HCT116 (cell line): Measurements from ENCODE around the gene MFAP3L. TPM values are rescaled to one million over a fixed set of nuclear protein-coding genes. Genes with fewer than 3 reads are reported as not detected.

Experiments used
- ATAC-seq: fragments of 200-7000 bp; cut with Tn5 transposase; 2 replicates; pipeline ENCODE4 v1.9.1; 2020; ENCODE audit warnings: mild to moderate bottlenecking, moderate library complexity
- BruUV-seq: library from RNA; stranded (reverse); fragments of 400-500 nt; replicated peaks from 2 replicates; lab custom pipeline; 2021; lab: Mats Ljungman, UMichigan
- CTCF ChIA-PET: fragments of 300-600 bp; sonication (Branson Sonifier 250); formaldehyde crosslinking; loops from one replicate; lab custom pipeline; 2021; ENCODE audit warnings: antibody characterized with exemption; lab: Charles Lee
- POLR2A ChIA-PET: fragments of 300-600, 350-600 bp; sonication (Branson Sonifier 250); formaldehyde crosslinking; loops from one replicate; lab custom pipeline; 2021; ENCODE audit warnings: antibody characterized with exemption; lab: Charles Lee
- RAD21 ChIA-PET, 2 experiments: fragments of 300-600 bp; sonication (Branson Sonifier 250); formaldehyde crosslinking; loops; one replicate each; lab custom pipeline; 2023; ENCODE audit warnings: low total read pairs in 2 of 2; ENCODE audit not compliant: uncharacterized antibody in 2 of 2, unreplicated experiment in 2 of 2, low non-redundant PET in 1 of 2; lab: Charles Lee
- DNase-seq: peaks from one replicate; pipeline ENCODE4 v3.0.0-alpha.2; 2010; ENCODE audit warnings: low read depth, low spot score
- H2AFZ ChIP-seq: fragments of 200-600 bp; shearing (Covaris generic), sonication (generic); 2 replicates; pipeline ENCODE4 v1.6.1; 2017; ENCODE audit warnings: low read depth, mixed run types, mixed read lengths, antibody characterized with exemption, low read length; ENCODE audit not compliant: poor library complexity, severe bottlenecking
- H3K27ac ChIP-seq: 2 replicates; pipeline ENCODE4 v1.5.1; 2012; ENCODE audit warnings: low read depth, low read length
- H3K27me3 ChIP-seq: fragments of 200-600 bp; sonication (generic); 2 replicates; pipeline ENCODE4 v1.6.1; 2016; ENCODE audit warnings: mixed run types, low read length, mixed read lengths; ENCODE audit not compliant: insufficient read depth
- H3K36me3 ChIP-seq, 2 experiments: fragments of 200-500 bp in 1 of 2; fragments of 200-600 bp in 1 of 2; sonication (Bioruptor generic) in 1 of 2; sonication (generic) in 1 of 2; 2 replicates each; pipeline versions ENCODE4 v1.5.1 to v1.6.1; 2014 to 2016; ENCODE audit warnings: low read length in 2 of 2, inconsistent platforms in 1 of 2, mixed read lengths in 1 of 2, mixed run types in 1 of 2; ENCODE audit not compliant: insufficient read depth in 2 of 2, control insufficient read depth in 1 of 2
- H3K4me1 ChIP-seq, 2 experiments: fragments of 200-600 bp in 1 of 2; sonication (generic) in 1 of 2; 2 replicates each; pipeline versions ENCODE4 v1.5.1 to v1.6.1; 2012 to 2017; ENCODE audit warnings: low read length in 2 of 2, inconsistent platforms in 1 of 2, mild to moderate bottlenecking in 1 of 2, mixed read lengths in 1 of 2, mixed run types in 1 of 2, moderate library complexity in 1 of 2; ENCODE audit not compliant: insufficient read depth in 2 of 2, control insufficient read depth in 1 of 2
- H3K4me2 ChIP-seq: fragments of 200-600 bp; sonication (generic); 2 replicates; pipeline ENCODE4 v1.6.1; 2017; ENCODE audit warnings: mixed run types, low read length, mixed read lengths
- H3K4me3 ChIP-seq, 2 experiments: fragments of 200-600 bp in 1 of 2; sonication (generic) in 1 of 2; replicated peaks in 1 of 2; 2 replicates each; pipeline ENCODE4 v1.5.1; 2011 to 2016; ENCODE audit warnings: low read length in 2 of 2, control low read depth in 1 of 2, low read depth in 1 of 2, mild to moderate bottlenecking in 1 of 2, mixed read lengths in 1 of 2, mixed run types in 1 of 2
- H3K79me2 ChIP-seq: fragments of 200-600 bp; sonication (generic); 2 replicates; pipeline ENCODE4 v1.6.1; 2017; ENCODE audit warnings: mild to moderate bottlenecking, mixed run types, low read length, moderate library complexity, mixed read lengths; ENCODE audit not compliant: insufficient read depth
- H3K9ac ChIP-seq: fragments of 200-600 bp; sonication (generic); 2 replicates; pipeline ENCODE4 v1.6.1; 2016; ENCODE audit warnings: low read length, mixed read lengths
- H3K9me2 ChIP-seq: fragments of 200-600 bp; sonication (generic), shearing (Covaris generic); 2 replicates; pipeline ENCODE4 v1.6.1; 2017; ENCODE audit warnings: mixed run types, mild to moderate bottlenecking, moderate library complexity; ENCODE audit not compliant: insufficient read depth
- H3K9me3 ChIP-seq, 2 experiments: fragments of 200-500 bp in 1 of 2; fragments of 200-600 bp in 1 of 2; sonication (Bioruptor generic) in 1 of 2; sonication (generic) in 1 of 2; 2 replicates each; pipeline ENCODE4 v1.6.1; 2014 to 2017; ENCODE audit warnings: low read length in 2 of 2, mixed read lengths in 2 of 2, inconsistent platforms in 1 of 2, low read depth in 1 of 2, mild to moderate bottlenecking in 1 of 2, mixed run types in 1 of 2, moderate library complexity in 1 of 2; ENCODE audit not compliant: control insufficient read depth in 1 of 2, insufficient read depth in 1 of 2
- H4K20me1 ChIP-seq: fragments of 200-600 bp; sonication (generic), shearing (Covaris generic); 2 replicates; pipeline ENCODE4 v1.6.1; 2017; ENCODE audit warnings: mixed run types, mild to moderate bottlenecking, moderate library complexity; ENCODE audit not compliant: insufficient read depth
- CBX3 ChIP-seq: IDR thresholded peaks from 2 replicates; pipeline ENCODE4 v1.6.1; 2012; ENCODE audit warnings: low read depth
- ELF1 ChIP-seq: IDR thresholded peaks from 2 replicates; pipeline ENCODE4 v1.6.1; 2012; ENCODE audit warnings: low read depth, borderline replicate concordance
- EZH2 ChIP-seq: fragments of 200-600 bp; sonication (generic); IDR thresholded peaks from 2 replicates; pipeline ENCODE4 v1.6.1; 2017; ENCODE audit warnings: antibody characterized with exemption, mixed run types
- EZH2phosphoT487 ChIP-seq: fragments of 200-600 bp; IDR thresholded peaks from 2 replicates; pipeline ENCODE4 v1.6.1; 2018; ENCODE audit warnings: antibody characterized with exemption, borderline replicate concordance
- FOSL1 ChIP-seq: IDR thresholded peaks from 2 replicates; pipeline ENCODE4 v1.6.1; 2012; ENCODE audit warnings: low read depth
- JUND ChIP-seq: IDR thresholded peaks from 2 replicates; pipeline ENCODE4 v1.6.1; 2012
- TCF7L2 ChIP-seq: IDR thresholded peaks from 2 replicates; pipeline ENCODE4 v1.7.0; 2011; ENCODE audit warnings: borderline replicate concordance, inconsistent platforms; ENCODE audit not compliant: insufficient read depth, insufficient read length; ENCODE audit errors: extremely low read depth
- ZNF274 ChIP-seq: fragments of 200-500 bp; sonication (Bioruptor generic); IDR thresholded peaks from 2 replicates; pipeline ENCODE4 v1.6.1; 2014; ENCODE audit warnings: mild to moderate bottlenecking, low read depth, low read length, inconsistent platforms
- intact Hi-C: fragments of 100-400 bp; cut with micrococcal nuclease; formaldehyde crosslinking; loops from 2 replicates; pipeline ENCODE4 v1.10.0; 2022
- total RNA-seq: library from RNA; stranded (reverse); gene quantifications from one replicate; pipeline ENCODE4 v1.2.1, GENCODE V29; 2021; ENCODE audit not compliant: unreplicated experiment
- TF ChIP-seq, protein P1 (sequence below): IDR thresholded peaks from 2 replicates; pipeline ENCODE4 v1.6.1; 2012
- TF ChIP-seq, protein P2 (sequence below): IDR thresholded peaks from 2 replicates; pipeline ENCODE4 v1.6.1; 2011; ENCODE audit warnings: mild to moderate bottlenecking, low read length, moderate library complexity; ENCODE audit not compliant: insufficient replicate concordance; ENCODE audit errors: extremely low read depth

Gene MFAP3L
- total RNA-seq, 1 experiment from 2014 or later, result 8.4 TPM

DNA sequence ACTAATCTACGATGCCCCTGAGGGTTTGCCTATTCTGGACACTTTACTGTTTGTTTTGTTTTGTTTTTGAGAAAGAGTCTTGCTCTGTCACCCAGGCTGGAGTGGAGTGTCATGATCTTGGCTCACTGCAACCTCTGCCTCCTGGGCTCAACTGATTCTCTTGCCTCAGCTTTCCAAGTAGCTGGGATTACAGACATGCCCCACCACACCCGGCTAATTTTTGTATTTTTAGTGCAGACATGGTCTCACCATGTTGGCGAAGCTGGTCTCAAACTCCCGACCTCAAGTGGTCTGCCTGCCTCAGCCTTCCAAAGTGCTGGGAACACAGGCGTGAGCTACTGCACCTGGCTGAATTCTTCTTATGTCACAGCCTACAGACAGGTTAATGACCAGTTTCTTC, 70.7 kb downstream of the MFAP3L start:
- TF ChIP-seq, protein P1, sequence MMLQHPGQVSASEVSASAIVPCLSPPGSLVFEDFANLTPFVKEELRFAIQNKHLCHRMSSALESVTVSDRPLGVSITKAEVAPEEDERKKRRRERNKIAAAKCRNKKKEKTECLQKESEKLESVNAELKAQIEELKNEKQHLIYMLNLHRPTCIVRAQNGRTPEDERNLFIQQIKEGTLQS, result no peak
- TF ChIP-seq EZH2phosphoT487 (no peak), TCF7L2 (no peak), ZNF274 (no peak), CBX3 (no peak), EZH2 (no peak), JUND (no peak), FOSL1 (no peak), ELF1 (no peak)
- POLR2A ChIA-PET, result no interaction called here
- no peak overlapping the region for H2AFZ ChIP-seq
- no peak overlapping the region for H3K9ac ChIP-seq
- no peaks in the 10 kb centered on the region for H4K20me1 ChIP-seq
- intact Hi-C loops, result no loop called here
- H3K27me3 ChIP-seq, result no peaks in the 10 kb centered on the region
- H3K9me3 ChIP-seq, result no peaks in the 10 kb centered on the region
- no peaks in the 10 kb centered on the region for H3K9me2 ChIP-seq
- ATAC-seq (no peak), DNase-seq (no peak)
- no peaks in the 10 kb centered on the region for H3K79me2 ChIP-seq
- CTCF ChIA-PET, result no interaction called here
- H3K36me3 ChIP-seq, result no peaks in the 10 kb centered on the region
- H3K27ac ChIP-seq, result no peak overlapping the region
- H3K4me3 ChIP-seq, result no peak overlapping the region
- H3K4me2 ChIP-seq, result no peak overlapping the region
- no peaks in the 10 kb centered on the region for H3K4me1 ChIP-seq
- RAD21 ChIA-PET, result no interaction called here
- BruUV-seq, result no TSS peak

DNA sequence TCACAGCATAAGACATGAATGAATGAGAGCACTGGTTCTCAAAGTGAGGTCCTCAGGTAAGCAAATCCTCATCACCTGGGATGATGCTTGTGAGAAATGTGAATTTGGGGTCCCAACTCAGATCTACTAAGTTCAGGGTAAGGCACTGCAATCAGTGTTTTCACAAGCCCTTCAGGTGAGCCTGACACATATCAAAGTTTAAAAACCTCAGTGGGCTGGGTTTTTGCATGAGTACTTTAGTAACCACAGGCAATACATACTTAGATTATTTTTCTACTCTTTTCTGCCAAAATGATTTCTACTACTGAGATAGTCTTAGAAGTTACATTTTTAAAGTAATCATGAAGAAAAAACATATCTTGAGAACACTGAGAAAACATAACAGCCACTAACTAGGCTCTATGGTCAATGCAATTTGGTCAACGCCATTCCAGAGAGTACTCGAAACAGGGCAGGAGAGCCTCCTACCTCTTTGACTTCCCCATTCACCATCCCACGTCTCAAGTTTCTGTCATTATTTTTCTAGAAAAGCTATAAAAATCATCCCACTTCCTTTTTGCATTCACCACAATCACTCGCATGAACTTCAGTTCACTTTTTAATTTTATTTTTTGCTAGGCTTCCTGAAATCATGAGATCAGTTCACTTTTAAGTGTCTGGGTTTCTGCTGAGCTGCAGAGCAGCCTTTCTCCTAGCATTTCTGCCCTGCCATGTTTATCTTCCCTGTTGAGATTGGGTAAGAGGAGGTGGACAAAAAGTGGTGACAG, 73.8 kb downstream of the MFAP3L start:
- ChIA-PET POLR2A (no interaction called here), CTCF (no interaction called here), RAD21 (no interaction called here)
- no TSS peak for BruUV-seq
- Histone ChIP-seq H3K9me2 (no peaks in the 10 kb centered on the region), H3K4me3 (no peak overlapping the region), H3K36me3 (no peaks in the 10 kb centered on the region), H3K79me2 (no peaks in the 10 kb centered on the region), H3K9ac (no peak overlapping the region), H2AFZ (no peak overlapping the region), H4K20me1 (no peaks in the 10 kb centered on the region), H3K4me1 (no peaks in the 10 kb centered on the region), H3K27me3 (no peaks in the 10 kb centered on the region), H3K4me2 (no peak overlapping the region), H3K9me3 (no peaks in the 10 kb centered on the region), H3K27ac (no peak overlapping the region)
- intact Hi-C loops, result no loop called here
- DNase-seq (no peak), ATAC-seq (no peak)
- TF ChIP-seq, protein P2, sequence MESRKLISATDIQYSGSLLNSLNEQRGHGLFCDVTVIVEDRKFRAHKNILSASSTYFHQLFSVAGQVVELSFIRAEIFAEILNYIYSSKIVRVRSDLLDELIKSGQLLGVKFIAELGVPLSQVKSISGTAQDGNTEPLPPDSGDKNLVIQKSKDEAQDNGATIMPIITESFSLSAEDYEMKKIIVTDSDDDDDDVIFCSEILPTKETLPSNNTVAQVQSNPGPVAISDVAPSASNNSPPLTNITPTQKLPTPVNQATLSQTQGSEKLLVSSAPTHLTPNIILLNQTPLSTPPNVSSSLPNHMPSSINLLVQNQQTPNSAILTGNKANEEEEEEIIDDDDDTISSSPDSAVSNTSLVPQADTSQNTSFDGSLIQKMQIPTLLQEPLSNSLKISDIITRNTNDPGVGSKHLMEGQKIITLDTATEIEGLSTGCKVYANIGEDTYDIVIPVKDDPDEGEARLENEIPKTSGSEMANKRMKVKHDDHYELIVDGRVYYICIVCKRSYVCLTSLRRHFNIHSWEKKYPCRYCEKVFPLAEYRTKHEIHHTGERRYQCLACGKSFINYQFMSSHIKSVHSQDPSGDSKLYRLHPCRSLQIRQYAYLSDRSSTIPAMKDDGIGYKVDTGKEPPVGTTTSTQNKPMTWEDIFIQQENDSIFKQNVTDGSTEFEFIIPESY, result no peak
